Transverse colon (tissue), 4 donors: ENCODE data around the gene ZDHHC19. TPM values are rescaled to one million over a fixed set of nuclear protein-coding genes. Genes with fewer than 3 reads are reported as not detected.

Experiments used
- DNase-seq: peaks from one replicate; pipeline ENCODE4 v3.0.0-alpha.2; 2019
- H3K27ac ChIP-seq, 4 donors: fragments of 200-600 bp; sonication (generic); 2 replicates each; pipeline ENCODE4 v1.5.1; 2016 to 2018; ENCODE audit warnings: inconsistent platforms in 4 of 4
- H3K27me3 ChIP-seq: fragments of 200-600 bp; sonication (generic); 2 replicates; pipeline ENCODE4 v1.5.1; 2017; ENCODE audit warnings: inconsistent platforms
- H3K36me3 ChIP-seq, 4 donors: fragments of 200-600 bp; sonication (generic); 2 replicates each; pipeline ENCODE4 v1.5.1; 2017 to 2019; ENCODE audit warnings: inconsistent platforms in 4 of 4
- H3K4me1 ChIP-seq, 4 donors: fragments of 200-600 bp; sonication (generic); 2 replicates each; pipeline ENCODE4 v1.5.1; 2017 to 2020; ENCODE audit warnings: inconsistent platforms in 4 of 4
- H3K4me3 ChIP-seq, 4 donors: fragments of 200-600 bp; sonication (generic); 1 replicate in 1 of 4; 2 replicates in 3 of 4; pipeline versions ENCODE4 v1.5.1 to v1.6.1; 2017 to 2019; ENCODE audit warnings: inconsistent platforms in 4 of 4
- H3K9me3 ChIP-seq, 2 donors: fragments of 200-600 bp; sonication (generic); 2 replicates each; pipeline ENCODE4 v1.5.1; 2017 to 2019; ENCODE audit warnings: inconsistent platforms in 2 of 2
- CTCF ChIP-seq, 5 experiments: fragments of 200-600 bp in 3 of 5; fragments of 450-650 bp in 2 of 5; sonication (generic) in 3 of 5; IDR thresholded peaks; 1 replicate in 2 of 5; 2 replicates in 3 of 5; pipeline ENCODE4 v1.5.1; 2016 to 2017; ENCODE audit warnings: antibody characterized with exemption in 5 of 5, inconsistent platforms in 3 of 5, mild to moderate bottlenecking in 2 of 5, moderate library complexity in 1 of 5
- EP300 ChIP-seq: sonication (generic); formaldehyde crosslinking; IDR thresholded peaks from one replicate; pipeline ENCODE4 v1.6.1; 2017; ENCODE audit warnings: antibody characterized with exemption, low read depth
- POLR2A ChIP-seq: fragments of 450-650 bp; IDR thresholded peaks from one replicate; pipeline ENCODE4 v1.6.1; 2016; ENCODE audit warnings: antibody characterized with exemption, mild to moderate bottlenecking, moderate library complexity
- POLR2AphosphoS5 ChIP-seq, 3 donors: sonication (generic); formaldehyde crosslinking; IDR thresholded peaks; one replicate each; pipeline ENCODE4 v1.6.1; 2016; ENCODE audit warnings: antibody characterized with exemption in 3 of 3
- WGBS, 2 donors: methylation state at CpG; one replicate each; pipeline ENCODE4 v1.1.5; 2018; ENCODE audit warnings: low coverage in 1 of 2; 5-methylcytosine and 5-hydroxymethylcytosine counted together
- in situ Hi-C, 4 donors: fragments of 200-750 bp; cut with MboI; loops; one replicate each; pipeline versions ENCODE4 v1.15.0 to v1.15.1; 2017; ENCODE audit warnings: low sequenced_read_pairs in 3 of 4, low pct_ligation_motif_present in 1 of 4, low pct_unique_long_range_greater_than_20kb in 1 of 4
- intact Hi-C: fragments of 100-400 bp; cut with DNase I; formaldehyde crosslinking; loops from one replicate; pipeline ENCODE4 v1.15.1; 2023; ENCODE audit warnings: low total_unique reads
- total RNA-seq, 4 donors: library from RNA; depleted of rRNA; stranded (reverse); fragments of >200 nt; gene quantifications; one replicate each; pipeline ENCODE4 v1.1.0, GENCODE V29; 2016

ZDHHC19 gene
- total RNA-seq, 4 donors from 2014 or later = not detected

GRCh38 chr3:196193133-196193735 is 18.0 kb downstream of the ZDHHC19 start:
- H3K4me1 ChIP-seq = peaks cover 10 to 56% (median 32%) of the 10 kb centered on the region in 4 donors
- no peak for DNase-seq

GRCh38 chr3:196192524-196193051 is 18.6 kb downstream of the ZDHHC19 start:
- Histone ChIP-seq H3K27ac (peak overlapping the region; percentile 67 to 87 (median 76)), H3K9me3 (no peaks in the 10 kb centered on the region), H3K27me3 (no peaks in the 10 kb centered on the region), H3K36me3 (no peaks in the 10 kb centered on the region), H3K4me3 (no peak overlapping the region), H3K4me1 (peaks cover 10 to 56% (median 32%) of the 10 kb centered on the region in 4 donors)
- TF ChIP-seq POLR2A (no peak), EP300 (no peak), POLR2AphosphoS5 (IDR thresholded peaks at IDR 0.05) (no peak), CTCF (IDR thresholded peaks at IDR 0.05) (no peak)
- WGBS, 2 donors = 36% methylated on average over 14 of the region's 14 CpGs; no CpG with 5 or more reads in 1 of the 2 donors
- in situ Hi-C loops (loop anchor here in 1 of 4 donors (10.0 kb wide), 1 partner anchor 118 kb away; no protein-coding TSS in a partner anchor), intact Hi-C loops (loop anchor here (5.0 kb wide), 1 partner anchor 120 kb away; no protein-coding TSS in a partner anchor)
- peak; percentile 56 for DNase-seq

More at GRCh38 chr3:196193133-196193735, 18.0 kb downstream of the ZDHHC19 start:
- TF ChIP-seq CTCF (IDR thresholded peaks at IDR 0.05) = no peak
- TF ChIP-seq EP300 = no peak
- no peak for TF ChIP-seq POLR2AphosphoS5 (IDR thresholded peaks at IDR 0.05)
- no peak for TF ChIP-seq POLR2A
- Histone ChIP-seq H3K27ac (peak overlapping the region; percentile 67 to 87 (median 76)), H3K27me3 (no peaks in the 10 kb centered on the region), H3K9me3 (no peaks in the 10 kb centered on the region), H3K36me3 (no peaks in the 10 kb centered on the region), H3K4me3 (no peak overlapping the region)
- in situ Hi-C loops (loop anchor here in 1 of 4 donors (10.0 kb wide), 1 partner anchor 118 kb away; no protein-coding TSS in a partner anchor), intact Hi-C loops (loop anchor here (5.0 kb wide), 1 partner anchor 121 kb away; no protein-coding TSS in a partner anchor)
- WGBS, 2 donors = 20 to 58% methylated on average over 2 to 15 of the region's 15 CpGs

DNA sequence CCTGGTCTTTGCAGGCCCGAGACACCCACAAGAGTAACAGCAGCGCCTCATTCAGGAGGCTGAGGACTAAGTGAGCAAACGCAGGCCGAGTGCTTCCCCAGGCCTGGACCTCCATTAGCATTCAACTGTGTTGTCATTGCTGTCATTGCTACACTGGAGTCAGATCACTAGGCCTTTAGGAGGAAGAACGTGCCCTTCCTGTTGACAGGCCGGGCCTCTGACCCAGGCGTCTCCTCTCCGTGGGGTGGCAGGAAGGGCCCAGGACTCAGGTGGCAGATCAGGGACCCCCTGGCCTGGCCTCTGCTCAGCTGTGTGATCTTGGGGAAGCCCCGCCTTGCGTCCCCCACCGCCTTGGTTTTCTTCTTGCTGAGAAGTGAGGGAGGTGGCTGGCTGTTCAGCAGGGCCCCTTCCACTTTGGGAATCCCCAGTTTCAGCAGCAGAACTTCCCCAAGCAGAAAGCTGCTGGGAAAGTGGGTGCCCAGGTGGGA is 19.1 kb downstream of the ZDHHC19 start:
- H3K4me3 ChIP-seq = no peak overlapping the region
- in situ Hi-C loops = loop anchor here in 1 of 4 donors (10.0 kb wide), 1 partner anchor 117 kb away; no protein-coding TSS in a partner anchor
- H3K27me3 ChIP-seq = no peaks in the 10 kb centered on the region
- intact Hi-C loops = loop anchor here (5.0 kb wide), 1 partner anchor 120 kb away; no protein-coding TSS in a partner anchor
- WGBS, 2 donors = 61% methylated on average over 11 of the region's 11 CpGs; no CpG with 5 or more reads in 1 of the 2 donors
- H3K4me1 ChIP-seq = peaks cover 11 to 58% (median 32%) of the 10 kb centered on the region in 4 donors
- no peaks in the 10 kb centered on the region for H3K9me3 ChIP-seq
- H3K36me3 ChIP-seq = no peaks in the 10 kb centered on the region
- DNase-seq = no peak
- peak overlapping the region; percentile 67 to 87 (median 76) for H3K27ac ChIP-seq
- TF ChIP-seq POLR2AphosphoS5 (IDR thresholded peaks at IDR 0.05) (no peak), EP300 (no peak), POLR2A (no peak), CTCF (IDR thresholded peaks at IDR 0.05) (no peak)
